ENCODE data around the gene SMIM10.

DNA sequence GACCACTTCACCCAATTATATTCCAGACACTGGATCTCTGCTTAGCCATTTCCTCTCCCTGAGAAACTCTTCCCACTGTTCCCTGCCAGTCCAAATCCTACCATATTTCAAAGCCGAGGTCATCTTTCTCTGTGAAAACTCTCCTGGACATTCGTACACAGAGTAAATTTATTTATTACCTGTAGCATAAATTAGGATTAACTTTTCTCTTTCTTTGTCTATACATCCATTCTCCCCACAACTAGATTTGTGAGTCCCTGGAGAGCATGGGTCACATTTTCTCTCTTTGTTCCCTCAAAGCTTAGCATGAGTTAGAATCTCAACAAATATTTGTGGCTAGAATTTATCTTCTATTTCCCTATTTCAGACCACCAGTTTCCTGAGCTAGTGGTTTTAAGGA, 27.8 kb upstream of the SMIM10 start:
- TF ChIP-seq, protein P1, sequence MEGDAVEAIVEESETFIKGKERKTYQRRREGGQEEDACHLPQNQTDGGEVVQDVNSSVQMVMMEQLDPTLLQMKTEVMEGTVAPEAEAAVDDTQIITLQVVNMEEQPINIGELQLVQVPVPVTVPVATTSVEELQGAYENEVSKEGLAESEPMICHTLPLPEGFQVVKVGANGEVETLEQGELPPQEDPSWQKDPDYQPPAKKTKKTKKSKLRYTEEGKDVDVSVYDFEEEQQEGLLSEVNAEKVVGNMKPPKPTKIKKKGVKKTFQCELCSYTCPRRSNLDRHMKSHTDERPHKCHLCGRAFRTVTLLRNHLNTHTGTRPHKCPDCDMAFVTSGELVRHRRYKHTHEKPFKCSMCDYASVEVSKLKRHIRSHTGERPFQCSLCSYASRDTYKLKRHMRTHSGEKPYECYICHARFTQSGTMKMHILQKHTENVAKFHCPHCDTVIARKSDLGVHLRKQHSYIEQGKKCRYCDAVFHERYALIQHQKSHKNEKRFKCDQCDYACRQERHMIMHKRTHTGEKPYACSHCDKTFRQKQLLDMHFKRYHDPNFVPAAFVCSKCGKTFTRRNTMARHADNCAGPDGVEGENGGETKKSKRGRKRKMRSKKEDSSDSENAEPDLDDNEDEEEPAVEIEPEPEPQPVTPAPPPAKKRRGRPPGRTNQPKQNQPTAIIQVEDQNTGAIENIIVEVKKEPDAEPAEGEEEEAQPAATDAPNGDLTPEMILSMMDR (IDR thresholded peaks at IDR 0.05): no peak
- no peak for TF ChIP-seq POLR2AphosphoS5 (IDR thresholded peaks at IDR 0.05)
- no peak for TF ChIP-seq POLR2A (IDR thresholded peaks at IDR 0.05)

All from stomach (tissue), 4 donors.